BJ (cell line): ENCODE data around the gene DZIP1L. TPM values are rescaled to one million over a fixed set of nuclear protein-coding genes. Genes with fewer than 3 reads are reported as not detected.
"Not testable (repeated sequence)": the region's sequence is repeated elsewhere in the genome, so short reads cannot be mapped to it uniquely, and the experiment has no call there.

Source experiments
- CTCF ChIA-PET: fragments of 350-600 bp; formaldehyde crosslinking; extraction: SDS; loops from one replicate; lab custom pipeline; 2021; ENCODE audit warnings: antibody characterized with exemption, inconsistent platforms; lab: Yijun Ruan, JAX
- POLR2A ChIA-PET: fragments of 300-600 bp; sonication (Branson Sonifier 250); formaldehyde crosslinking; extraction: SDS; loops from one replicate; lab custom pipeline; 2021; ENCODE audit warnings: antibody characterized with exemption; lab: Charles Lee
- DNase-seq: peaks from one replicate; pipeline ENCODE4 v3.0.0-alpha.2; 2011; ENCODE audit warnings: low read depth
- H3K27me3 ChIP-seq: 2 replicates; pipeline ENCODE4 v1.6.0; 2011; ENCODE audit warnings: low read length; ENCODE audit not compliant: control insufficient read depth, insufficient read depth
- H3K36me3 ChIP-seq: 2 replicates; pipeline ENCODE4 v1.5.1; 2011; ENCODE audit warnings: low read length; ENCODE audit not compliant: control insufficient read depth, insufficient read depth
- H3K4me3 ChIP-seq: 2 replicates; pipeline ENCODE4 v1.5.1; 2011; ENCODE audit warnings: low read depth, mild to moderate bottlenecking, control low read depth, low read length
- polyA plus RNA-seq: library from polyadenylated mRNA; depleted of rRNA; stranded (reverse); fragments of >200 nt; gene quantifications from 2 replicates; pipeline ENCODE4 v1.2.3, GENCODE V29; 2011
- TF ChIP-seq, protein P1 (sequence below): IDR thresholded peaks from 2 replicates; pipeline ENCODE4 v1.5.1; 2011; ENCODE audit warnings: low read depth, mild to moderate bottlenecking, control low read depth, inconsistent platforms, low read length, moderate library complexity; ENCODE audit not compliant: insufficient read depth

The DZIP1L gene
- polyA plus RNA-seq, 1 experiment, result 12.7 TPM

GRCh38 chr3:138101351-138101940 lies 14.0 kb downstream of the DZIP1L start:
- not testable (repeated sequence) for DNase-seq, H3K27me3 ChIP-seq, H3K4me3 ChIP-seq
- ChIA-PET POLR2A (interaction anchor here (1.1 kb wide), 1 partner anchor 13 kb away, joined by 3 read pairs; no protein-coding TSS in a partner anchor), CTCF (interaction anchor here (0.9 to 2.1 kb wide), 5 partner anchors 10 to 184 kb away, joined by 3 to 14 read pairs (median 3); partner anchors contain the start of gene DZIP1L)
- TF ChIP-seq, protein P1, sequence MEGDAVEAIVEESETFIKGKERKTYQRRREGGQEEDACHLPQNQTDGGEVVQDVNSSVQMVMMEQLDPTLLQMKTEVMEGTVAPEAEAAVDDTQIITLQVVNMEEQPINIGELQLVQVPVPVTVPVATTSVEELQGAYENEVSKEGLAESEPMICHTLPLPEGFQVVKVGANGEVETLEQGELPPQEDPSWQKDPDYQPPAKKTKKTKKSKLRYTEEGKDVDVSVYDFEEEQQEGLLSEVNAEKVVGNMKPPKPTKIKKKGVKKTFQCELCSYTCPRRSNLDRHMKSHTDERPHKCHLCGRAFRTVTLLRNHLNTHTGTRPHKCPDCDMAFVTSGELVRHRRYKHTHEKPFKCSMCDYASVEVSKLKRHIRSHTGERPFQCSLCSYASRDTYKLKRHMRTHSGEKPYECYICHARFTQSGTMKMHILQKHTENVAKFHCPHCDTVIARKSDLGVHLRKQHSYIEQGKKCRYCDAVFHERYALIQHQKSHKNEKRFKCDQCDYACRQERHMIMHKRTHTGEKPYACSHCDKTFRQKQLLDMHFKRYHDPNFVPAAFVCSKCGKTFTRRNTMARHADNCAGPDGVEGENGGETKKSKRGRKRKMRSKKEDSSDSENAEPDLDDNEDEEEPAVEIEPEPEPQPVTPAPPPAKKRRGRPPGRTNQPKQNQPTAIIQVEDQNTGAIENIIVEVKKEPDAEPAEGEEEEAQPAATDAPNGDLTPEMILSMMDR, result peak; percentile 28; the same call in 1 of the 2 replicates
- peaks cover 16% of the 10 kb centered on the region for H3K36me3 ChIP-seq

GRCh38 chr3:138099417-138099816 lies 16.0 kb downstream of the DZIP1L start:
- H3K36me3 ChIP-seq, result peaks cover 19% of the 10 kb centered on the region
- DNase-seq, result no peak
- CTCF ChIA-PET, result interaction anchor here (0.7 to 1.5 kb wide), 4 partner anchors 9 to 30 kb away, joined by 3 to 6 read pairs (median 3); no protein-coding TSS in a partner anchor
- POLR2A ChIA-PET, result no interaction called here
- no peaks in the 10 kb centered on the region for H3K27me3 ChIP-seq
- no peak overlapping the region for H3K4me3 ChIP-seq
- TF ChIP-seq, protein P1, result no peak

- no peak for DNase-seq
- H3K36me3 ChIP-seq, result peaks cover 11% of the 10 kb centered on the region
- POLR2A ChIA-PET, result no interaction called here
- TF ChIP-seq, protein P1, result peak; percentile 56
- H3K27me3 ChIP-seq, result no peaks in the 10 kb centered on the region
- H3K4me3 ChIP-seq, result no peak overlapping the region
- CTCF ChIA-PET, result interaction anchor here (1.2 to 1.5 kb wide), 3 partner anchors 10 to 28 kb away, joined by 3 to 4 read pairs (median 4); partner anchors contain the start of gene DZIP1L
These were observed 17.9 kb downstream of the DZIP1L start for GRCh38 chr3:138097192-138098172.

DNA sequence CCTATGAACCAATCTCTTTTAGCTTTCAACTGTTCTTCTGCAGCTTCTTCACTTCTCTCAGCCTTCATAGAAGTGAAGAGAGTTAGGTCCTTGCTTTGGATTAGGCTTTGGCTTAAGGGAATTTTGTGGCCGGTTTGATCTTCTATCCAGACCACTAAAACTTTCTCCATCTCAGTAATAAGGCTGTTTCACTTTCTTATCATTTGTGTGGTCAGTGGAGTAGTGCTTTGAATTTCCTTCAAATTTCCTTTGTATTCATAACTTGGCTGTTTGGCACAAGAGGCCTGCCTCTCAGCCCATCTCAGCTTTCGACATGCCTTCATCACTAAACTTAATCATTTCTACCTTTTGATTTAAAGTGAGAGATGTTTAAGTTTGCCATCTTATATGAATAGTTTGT lies 21.7 kb downstream of the DZIP1L start:
- H3K36me3 ChIP-seq, result peaks cover 9% of the 10 kb centered on the region
- CTCF ChIA-PET, result interaction anchor here (0.9 to 3.1 kb wide), 4 partner anchors 19 to 31 kb away, joined by 3 to 13 read pairs (median 6); no protein-coding TSS in a partner anchor
- H3K4me3 ChIP-seq, result no peak overlapping the region
- no peak for DNase-seq
- POLR2A ChIA-PET, result no interaction called here
- no peaks in the 10 kb centered on the region for H3K27me3 ChIP-seq
- TF ChIP-seq, protein P1, result no peak
